A673 (cell line): ENCODE results near the gene PHYHIPL. TPM values are rescaled to one million over a fixed set of nuclear protein-coding genes. Genes with fewer than 3 reads are reported as not detected.

Source experiments
- BruUV-seq: library from RNA; stranded (reverse); fragments of 400-500 nt; replicated peaks from 2 replicates; lab custom pipeline; 2021; lab: Mats Ljungman, UMichigan
- CTCF ChIA-PET: fragments of 300-600 bp; sonication (Branson Sonifier 250); formaldehyde crosslinking; loops from one replicate; lab custom pipeline; 2022; ENCODE audit warnings: antibody characterized with exemption; lab: Charles Lee
- POLR2A ChIA-PET: fragments of 300-600 bp; sonication (Branson Sonifier 250); formaldehyde crosslinking; loops from one replicate; lab custom pipeline; 2022; ENCODE audit warnings: antibody characterized with exemption; ENCODE audit not compliant: low non-redundant PET; lab: Charles Lee
- DNase-seq: peaks from one replicate; pipeline ENCODE4 v3.0.0-alpha.2; 2015; ENCODE audit warnings: low spot score
- H3K27ac ChIP-seq: fragments of 200-600 bp; sonication (generic); 2 replicates; pipeline ENCODE4 v1.5.1; 2016; ENCODE audit warnings: mixed run types, low read depth, mild to moderate bottlenecking, mixed read lengths, antibody characterized with exemption, low read length; ENCODE audit not compliant: poor library complexity, severe bottlenecking
- H3K27me3 ChIP-seq: fragments of 200-600 bp; sonication (generic); replicated peaks from 2 replicates; pipeline ENCODE4 v1.6.1; 2017; ENCODE audit warnings: mixed run types, low read depth, mild to moderate bottlenecking, mixed read lengths, antibody characterized with exemption, low read length; ENCODE audit not compliant: insufficient read depth, poor library complexity
- H3K36me3 ChIP-seq: fragments of 200-600 bp; sonication (generic); 2 replicates; pipeline ENCODE4 v1.6.1; 2016; ENCODE audit warnings: mixed run types, mild to moderate bottlenecking, mixed read lengths, antibody characterized with exemption, low read length; ENCODE audit not compliant: insufficient read depth, poor library complexity, severe bottlenecking
- H3K4me1 ChIP-seq: fragments of 200-600 bp; sonication (generic); 2 replicates; pipeline ENCODE4 v1.6.1; 2017; ENCODE audit warnings: mixed run types, mild to moderate bottlenecking, mixed read lengths, antibody characterized with exemption, low read length; ENCODE audit not compliant: insufficient read depth, poor library complexity, severe bottlenecking
- H3K4me3 ChIP-seq: fragments of 200-600 bp; sonication (generic); 2 replicates; pipeline ENCODE4 v1.5.1; 2016; ENCODE audit warnings: low read depth, mixed run types, mild to moderate bottlenecking, mixed read lengths, low read length; ENCODE audit not compliant: poor library complexity, severe bottlenecking
- H3K9me3 ChIP-seq: fragments of 200-600 bp; sonication (generic); 2 replicates; pipeline ENCODE4 v1.6.1; 2016; ENCODE audit warnings: mixed run types, low read depth, mild to moderate bottlenecking, mixed read lengths, antibody characterized with exemption, low read length; ENCODE audit not compliant: poor library complexity, severe bottlenecking
- CTCF ChIP-seq: fragments of 300-800, 200-600 bp; sonication (generic); conservative IDR thresholded peaks from 2 replicates; pipeline ENCODE4 v1.5.1; 2017; ENCODE audit warnings: low read depth, mild to moderate bottlenecking, antibody characterized with exemption, low read length, moderate library complexity, mixed read lengths
- EZH2 ChIP-seq: fragments of 200-600 bp; sonication (generic); IDR thresholded peaks from 2 replicates; pipeline ENCODE4 v1.6.1; 2017; ENCODE audit warnings: borderline replicate concordance, low read depth, mild to moderate bottlenecking, mixed read lengths, antibody characterized with exemption, low read length; ENCODE audit not compliant: poor library complexity, severe bottlenecking
- intact Hi-C: fragments of 100-400 bp; cut with micrococcal nuclease; formaldehyde crosslinking; loops from one replicate; pipeline ENCODE4 v1.10.0; 2022; ENCODE audit not compliant: unreplicated experiment
- total RNA-seq: library from RNA; stranded (reverse); gene quantifications from 2 replicates; pipeline ENCODE4 v1.2.3, GENCODE V29; 2021

The PHYHIPL gene
- total RNA-seq, 1 experiment from 2014 or later: 0.97 TPM

DNA sequence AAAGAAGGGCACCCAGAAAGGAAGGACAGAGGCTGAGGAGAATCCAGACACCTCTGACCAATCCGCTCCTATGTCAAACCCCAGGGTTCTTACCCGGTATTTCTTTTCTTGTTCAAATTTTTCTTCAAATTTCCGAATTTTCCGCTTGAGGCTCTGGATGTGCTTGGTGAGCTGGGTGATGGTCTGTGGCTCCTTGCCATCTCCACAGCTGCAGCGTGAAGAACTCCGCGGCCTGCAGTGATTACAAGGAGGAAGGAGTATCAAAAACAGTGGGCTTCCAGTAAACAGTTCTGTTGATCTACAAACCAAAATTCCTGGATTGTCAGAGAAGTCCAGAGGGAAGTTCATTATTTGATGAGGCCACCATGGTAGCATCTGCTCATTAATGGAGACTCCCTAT, 92.0 kb downstream of the PHYHIPL start:
- H3K27me3 ChIP-seq: no peaks in the 10 kb centered on the region
- TF ChIP-seq CTCF (no peak), EZH2 (no peak)
- ChIA-PET POLR2A (no interaction called here), CTCF (no interaction called here)
- no peaks in the 10 kb centered on the region for H3K9me3 ChIP-seq
- no peak for DNase-seq
- no peak overlapping the region for H3K27ac ChIP-seq
- BruUV-seq: no TSS peak
- intact Hi-C loops: no loop called here
- H3K4me1 ChIP-seq: no peaks in the 10 kb centered on the region
- no peak overlapping the region for H3K4me3 ChIP-seq
- H3K36me3 ChIP-seq: no peaks in the 10 kb centered on the region

GRCh38 chr10:59269651-59270050, 93.2 kb downstream of the PHYHIPL start:
- Histone ChIP-seq H3K36me3 (no peaks in the 10 kb centered on the region), H3K27me3 (no peaks in the 10 kb centered on the region), H3K9me3 (no peaks in the 10 kb centered on the region), H3K4me1 (no peaks in the 10 kb centered on the region), H3K4me3 (no peak overlapping the region), H3K27ac (no peak overlapping the region)
- CTCF ChIA-PET: no interaction called here
- intact Hi-C loops: no loop called here
- POLR2A ChIA-PET: no interaction called here
- no peak for DNase-seq
- no TSS peak for BruUV-seq
- TF ChIP-seq EZH2 (no peak), CTCF (no peak)

DNA sequence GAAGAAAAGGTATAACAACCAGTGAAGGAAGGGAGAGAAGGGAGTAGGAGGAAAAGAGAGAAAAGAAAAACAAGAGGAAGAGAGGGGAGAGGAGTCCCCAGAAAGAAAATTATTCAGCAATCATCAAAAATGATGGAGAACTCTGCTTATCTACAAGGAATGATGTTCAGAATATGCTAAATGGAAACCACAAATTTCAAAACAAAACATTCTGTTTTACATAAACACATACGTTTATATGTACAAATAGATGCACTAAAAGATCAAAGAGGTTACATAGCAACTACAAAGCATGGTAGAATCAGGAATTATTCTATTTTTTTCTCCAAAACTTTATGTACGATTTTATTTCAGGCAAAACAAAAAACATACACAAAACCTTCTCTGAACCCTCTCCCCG, 94.0 kb downstream of the PHYHIPL start:
- DNase-seq: no peak
- intact Hi-C loops: no loop called here
- POLR2A ChIA-PET: no interaction called here
- H3K4me3 ChIP-seq: no peak overlapping the region
- H3K4me1 ChIP-seq: no peaks in the 10 kb centered on the region
- no peaks in the 10 kb centered on the region for H3K36me3 ChIP-seq
- no peak for TF ChIP-seq EZH2
- no TSS peak for BruUV-seq
- CTCF ChIA-PET: no interaction called here
- no peaks in the 10 kb centered on the region for H3K27me3 ChIP-seq
- no peaks in the 10 kb centered on the region for H3K9me3 ChIP-seq
- H3K27ac ChIP-seq: no peak overlapping the region

DNA sequence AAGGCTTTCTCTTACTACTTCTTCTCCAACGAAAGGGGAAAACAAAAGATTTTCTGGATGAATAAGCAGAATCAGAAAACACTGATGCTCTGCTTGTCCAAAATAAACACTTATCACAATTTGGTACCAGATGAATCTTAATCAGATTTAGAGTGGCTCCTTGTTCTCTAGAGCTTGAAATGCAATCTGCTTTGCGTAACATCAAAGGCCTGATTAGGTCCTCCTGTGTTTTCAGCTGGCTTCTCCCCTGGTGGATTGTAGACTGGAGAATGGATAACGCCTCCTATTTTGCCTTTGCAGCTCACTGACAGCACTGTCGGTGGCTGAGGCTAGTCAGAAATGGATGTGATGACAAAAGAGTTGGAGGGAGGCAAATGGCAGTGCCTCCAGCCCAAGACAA, 94.7 kb downstream of the PHYHIPL start:
- Histone ChIP-seq H3K4me1 (no peaks in the 10 kb centered on the region), H3K27ac (no peak overlapping the region), H3K9me3 (no peaks in the 10 kb centered on the region), H3K36me3 (no peaks in the 10 kb centered on the region), H3K4me3 (no peak overlapping the region), H3K27me3 (no peaks in the 10 kb centered on the region)
- DNase-seq: no peak
- POLR2A ChIA-PET: no interaction called here
- TF ChIP-seq EZH2 (no peak), CTCF (no peak)
- intact Hi-C loops: no loop called here
- CTCF ChIA-PET: no interaction called here
- no TSS peak for BruUV-seq
